Tibial nerve (tissue), 4 donors: Measurements from ENCODE around the gene ASIC4. TPM values are rescaled to one million over a fixed set of nuclear protein-coding genes. Genes with fewer than 3 reads are reported as not detected.
A peak's percentile ranks its signal among the peaks of the same experiment; 100 is the strongest.

Experiments used
- DNase-seq, 2 donors: peaks; one replicate each; pipeline ENCODE4 v3.0.0-alpha.2; 2019; ENCODE audit warnings: low spot score in 2 of 2
- H3K27ac ChIP-seq, 4 donors: fragments of 200-600 bp; sonication (generic) in 3 of 4; one replicate each; pipeline ENCODE4 v1.5.1; 2017 to 2019; ENCODE audit warnings: mild to moderate bottlenecking in 1 of 4
- H3K27me3 ChIP-seq, 2 donors: fragments of 200-600 bp; sonication (generic) in 1 of 2; one replicate each; pipeline versions ENCODE4 v1.5.1 to v1.6.0; 2017 to 2019
- H3K36me3 ChIP-seq, 3 donors: fragments of 200-600 bp; sonication (generic); one replicate each; pipeline ENCODE4 v1.5.1; 2018 to 2019
- H3K4me1 ChIP-seq, 4 donors: fragments of 200-600 bp; sonication (generic) in 3 of 4; one replicate each; pipeline ENCODE4 v1.5.1; 2017 to 2019
- H3K4me3 ChIP-seq, 4 donors: fragments of 200-600 bp; sonication (generic) in 3 of 4; one replicate each; pipeline ENCODE4 v1.5.1; 2017 to 2019; ENCODE audit warnings: mild to moderate bottlenecking in 1 of 4, moderate library complexity in 1 of 4
- H3K9me3 ChIP-seq, 4 donors: fragments of 200-600 bp; sonication (generic) in 3 of 4; one replicate each; pipeline ENCODE4 v1.5.1; 2017 to 2019
- EP300 ChIP-seq, 2 donors: sonication (generic); formaldehyde crosslinking; IDR thresholded peaks; one replicate each; pipeline ENCODE4 v1.6.1; 2017; ENCODE audit warnings: antibody characterized with exemption in 2 of 2, mild to moderate bottlenecking in 1 of 2
- POLR2A ChIP-seq, 2 donors: fragments of 450-650 bp; IDR thresholded peaks; one replicate each; pipeline ENCODE4 v1.6.1; 2017; ENCODE audit warnings: antibody characterized with exemption in 2 of 2, mild to moderate bottlenecking in 2 of 2, moderate library complexity in 2 of 2
- WGBS, 2 donors: methylation state at CpG; one replicate each; pipeline ENCODE4 v1.1.5; 2018; 5-methylcytosine and 5-hydroxymethylcytosine counted together
- total RNA-seq, 4 donors: library from RNA; depleted of rRNA; stranded (reverse); fragments of >200 nt; gene quantifications; one replicate each; pipeline ENCODE4 v1.1.0, GENCODE V29; 2016
- TF ChIP-seq, protein P1 (sequence below), 5 experiments: fragments of 200-600 bp in 3 of 5; fragments of 450-650 bp in 2 of 5; sonication (generic) in 3 of 5; IDR thresholded peaks; one replicate each; pipeline ENCODE4 v1.5.1; 2016 to 2019; ENCODE audit warnings: antibody characterized with exemption in 5 of 5, mild to moderate bottlenecking in 3 of 5, moderate library complexity in 2 of 5

Gene ASIC4
- total RNA-seq, 4 donors from 2014 or later, result 0.42 to 3.0 TPM; not detected in 2

DNA sequence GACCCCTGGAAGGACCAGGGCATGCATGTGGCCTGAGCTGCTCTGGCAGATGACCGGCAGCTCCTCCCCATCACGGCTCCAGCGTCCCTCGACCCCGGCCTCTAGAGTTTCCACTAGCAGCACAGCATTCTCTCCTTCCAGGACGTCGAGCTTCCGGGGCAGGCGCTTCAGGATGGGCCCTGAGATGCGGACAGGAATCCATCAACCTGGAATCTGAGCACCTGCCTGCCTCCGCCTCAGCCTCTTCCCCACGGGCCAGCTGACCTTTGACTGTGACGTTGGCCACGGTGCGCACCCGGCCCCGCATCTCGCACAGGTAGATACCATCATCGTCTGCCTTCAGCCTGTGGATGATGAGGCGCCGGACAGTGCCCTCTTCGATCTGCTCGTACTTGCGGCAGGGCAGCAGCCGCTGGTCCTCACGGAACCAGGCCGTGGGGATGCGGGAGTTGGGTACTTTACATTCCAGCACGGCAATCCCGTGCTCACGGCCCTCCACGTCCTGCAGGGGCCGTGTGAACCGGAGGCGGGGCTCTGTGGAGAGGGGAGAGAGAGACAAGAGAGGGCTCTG, 53.6 kb downstream of the ASIC4 start:
- no peaks in the 10 kb centered on the region for H3K9me3 ChIP-seq

DNA sequence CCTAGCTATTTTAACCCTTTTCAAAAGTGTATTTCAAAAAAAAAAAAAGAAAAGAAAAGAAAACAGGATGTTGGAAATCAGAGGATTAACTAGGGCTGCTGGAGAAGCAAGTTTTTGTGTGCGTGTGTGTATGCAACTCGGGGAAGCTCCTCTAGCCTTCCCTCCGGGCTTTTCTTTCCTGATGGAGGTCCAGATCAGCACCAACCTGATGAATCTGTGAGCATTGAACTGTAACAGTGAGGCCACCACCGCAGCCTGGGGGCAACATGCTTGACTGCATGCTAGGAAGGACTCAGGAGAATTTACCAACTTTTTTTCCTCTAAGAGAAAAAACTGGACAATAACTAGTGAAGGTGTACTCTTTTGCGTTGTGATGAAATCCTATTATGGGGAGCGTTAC, 54.8 kb downstream of the ASIC4 start:
- H3K4me1 ChIP-seq, result peaks cover 0 to 20% (median 3%) of the 10 kb centered on the region in 4 donors
- TF ChIP-seq POLR2A (IDR thresholded peaks at IDR 0.05), result no peak
- TF ChIP-seq, protein P1, sequence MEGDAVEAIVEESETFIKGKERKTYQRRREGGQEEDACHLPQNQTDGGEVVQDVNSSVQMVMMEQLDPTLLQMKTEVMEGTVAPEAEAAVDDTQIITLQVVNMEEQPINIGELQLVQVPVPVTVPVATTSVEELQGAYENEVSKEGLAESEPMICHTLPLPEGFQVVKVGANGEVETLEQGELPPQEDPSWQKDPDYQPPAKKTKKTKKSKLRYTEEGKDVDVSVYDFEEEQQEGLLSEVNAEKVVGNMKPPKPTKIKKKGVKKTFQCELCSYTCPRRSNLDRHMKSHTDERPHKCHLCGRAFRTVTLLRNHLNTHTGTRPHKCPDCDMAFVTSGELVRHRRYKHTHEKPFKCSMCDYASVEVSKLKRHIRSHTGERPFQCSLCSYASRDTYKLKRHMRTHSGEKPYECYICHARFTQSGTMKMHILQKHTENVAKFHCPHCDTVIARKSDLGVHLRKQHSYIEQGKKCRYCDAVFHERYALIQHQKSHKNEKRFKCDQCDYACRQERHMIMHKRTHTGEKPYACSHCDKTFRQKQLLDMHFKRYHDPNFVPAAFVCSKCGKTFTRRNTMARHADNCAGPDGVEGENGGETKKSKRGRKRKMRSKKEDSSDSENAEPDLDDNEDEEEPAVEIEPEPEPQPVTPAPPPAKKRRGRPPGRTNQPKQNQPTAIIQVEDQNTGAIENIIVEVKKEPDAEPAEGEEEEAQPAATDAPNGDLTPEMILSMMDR (IDR thresholded peaks at IDR 0.05), result no peak
- no peak for TF ChIP-seq EP300 (IDR thresholded peaks at IDR 0.05)
- H3K27me3 ChIP-seq, result no peaks in the 10 kb centered on the region
- no peaks in the 10 kb centered on the region for H3K9me3 ChIP-seq
- H3K27ac ChIP-seq, result no peak overlapping the region
- no peak overlapping the region for H3K4me3 ChIP-seq
- H3K36me3 ChIP-seq, result peaks cover 0 to 43% (median 0%) of the 10 kb centered on the region in 3 donors
- no peak for DNase-seq
- 86 to 88% methylated on average over 6 of the region's 6 CpGs for WGBS, 2 donors

More for the DNA sequence above, 53.6 kb downstream of the ASIC4 start:
- no peak overlapping the region for H3K4me3 ChIP-seq
- no peak for DNase-seq
- no peak overlapping the region for H3K27ac ChIP-seq
- 86 to 87% methylated on average over 35 of the region's 35 CpGs for WGBS, 2 donors
- no peak for TF ChIP-seq POLR2A (IDR thresholded peaks at IDR 0.05)
- TF ChIP-seq, protein P1 (IDR thresholded peaks at IDR 0.05), result no peak
- peaks cover 0 to 20% (median 3%) of the 10 kb centered on the region in 4 donors for H3K4me1 ChIP-seq
- H3K36me3 ChIP-seq, result peaks cover 0 to 55% (median 0%) of the 10 kb centered on the region in 3 donors
- no peaks in the 10 kb centered on the region for H3K27me3 ChIP-seq

DNA sequence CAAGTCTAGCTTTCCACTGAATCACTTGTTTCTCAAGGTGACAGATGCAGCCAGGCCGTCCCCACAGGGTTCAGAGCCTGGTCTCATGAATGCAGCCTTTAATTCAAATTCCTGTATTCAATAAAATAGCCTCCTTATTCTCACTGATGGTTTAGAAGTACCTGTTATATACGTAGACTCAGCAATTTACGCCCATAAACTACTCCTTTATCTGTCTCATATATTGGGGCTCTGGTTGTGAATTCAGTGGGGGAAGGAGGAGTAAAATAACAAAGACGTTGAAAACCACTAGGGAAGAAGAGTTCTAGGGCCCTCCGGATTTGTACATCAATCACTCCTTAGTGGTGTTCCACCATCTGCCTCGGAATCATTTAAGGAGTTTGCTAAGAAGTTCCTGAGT, 55.4 kb downstream of the ASIC4 start:
- H3K4me3 ChIP-seq, result peak overlapping the region in 3 of 4 donors; percentile 59 to 94 (median 76)
- H3K27ac ChIP-seq, result peak overlapping the region in 1 of 4 donors; percentile 92
- H3K9me3 ChIP-seq, result no peaks in the 10 kb centered on the region
- TF ChIP-seq POLR2A (IDR thresholded peaks at IDR 0.05) (no peak), EP300 (IDR thresholded peaks at IDR 0.05) (no peak)
- TF ChIP-seq, protein P1 (IDR thresholded peaks at IDR 0.05), result no peak
- WGBS, 2 donors, result 65 to 71% methylated on average over 6 of the region's 6 CpGs
- no peak for DNase-seq
- H3K4me1 ChIP-seq, result peaks cover 0 to 20% (median 3%) of the 10 kb centered on the region in 4 donors
- no peaks in the 10 kb centered on the region for H3K27me3 ChIP-seq
- H3K36me3 ChIP-seq, result peaks cover 0 to 37% (median 0%) of the 10 kb centered on the region in 3 donors

DNA sequence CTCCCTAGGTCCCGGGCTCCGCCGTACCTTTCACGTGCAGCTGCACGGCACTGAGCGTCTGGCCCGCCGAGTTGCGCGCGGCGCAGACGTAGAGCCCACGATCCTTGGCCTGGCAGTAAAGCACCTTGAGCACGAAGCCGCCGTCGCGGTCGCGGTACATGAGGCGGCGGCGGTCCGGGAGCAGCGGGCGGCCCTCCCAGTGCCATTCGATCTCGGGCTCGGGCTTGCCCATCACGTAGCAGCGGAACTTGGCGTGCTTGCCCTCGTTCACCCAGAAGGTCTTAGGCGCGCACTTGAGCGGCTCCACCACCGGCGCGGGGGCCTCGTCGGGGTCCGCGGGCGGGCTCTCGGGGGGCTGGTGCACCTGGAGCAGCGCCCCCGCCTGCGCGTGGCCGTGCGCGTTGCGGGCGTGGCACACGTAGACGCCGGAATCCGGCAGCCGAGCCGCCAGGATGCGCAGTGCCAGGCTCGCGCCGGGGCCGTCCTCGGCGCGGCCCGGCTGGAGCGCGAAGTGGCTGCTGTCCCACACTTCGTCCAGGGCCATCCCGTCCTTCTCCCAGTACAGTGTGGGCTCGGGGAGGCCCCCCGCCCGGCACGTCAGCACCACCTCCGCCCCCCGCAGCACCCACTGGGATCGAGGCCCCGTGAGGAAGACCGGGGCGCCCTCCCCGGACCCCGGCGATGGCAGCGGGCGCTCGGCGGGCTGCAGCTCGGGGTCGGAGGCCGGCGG, 56.1 kb downstream of the ASIC4 start:
- DNase-seq, result no peak

More for the DNA sequence above, 56.1 kb downstream of the ASIC4 start:
- peak overlapping the region; percentile 59 to 94 (median 68) for H3K4me3 ChIP-seq
- peaks cover 0 to 20% (median 3%) of the 10 kb centered on the region in 4 donors for H3K4me1 ChIP-seq
- H3K9me3 ChIP-seq, result no peaks in the 10 kb centered on the region
- H3K36me3 ChIP-seq, result peaks cover 0 to 30% (median 0%) of the 10 kb centered on the region in 3 donors
- H3K27ac ChIP-seq, result peak overlapping the region; percentile 73 to 92 (median 82)
- peak in 1 of 2 donors; percentile 33 for TF ChIP-seq EP300 (IDR thresholded peaks at IDR 0.05)
- TF ChIP-seq, protein P1 (IDR thresholded peaks at IDR 0.05), result peak in 1 of 5 experiments; percentile 19
- no peak for TF ChIP-seq POLR2A (IDR thresholded peaks at IDR 0.05)
- no peaks in the 10 kb centered on the region for H3K27me3 ChIP-seq
- WGBS, 2 donors, result 12 to 18% methylated on average over 27 to 32 of the region's 95 CpGs
